SKM-1 treated with dmso at 0.1 percent for 144 hours (cell line): Measurements from ENCODE around the gene CALN1.

Source experiments
- DNase-seq: peaks from one replicate; lab custom pipeline; 2025; ENCODE audit not compliant: unreplicated experiment; lab: John Stamatoyannopoulos, UW

CALN1 gene

DNA sequence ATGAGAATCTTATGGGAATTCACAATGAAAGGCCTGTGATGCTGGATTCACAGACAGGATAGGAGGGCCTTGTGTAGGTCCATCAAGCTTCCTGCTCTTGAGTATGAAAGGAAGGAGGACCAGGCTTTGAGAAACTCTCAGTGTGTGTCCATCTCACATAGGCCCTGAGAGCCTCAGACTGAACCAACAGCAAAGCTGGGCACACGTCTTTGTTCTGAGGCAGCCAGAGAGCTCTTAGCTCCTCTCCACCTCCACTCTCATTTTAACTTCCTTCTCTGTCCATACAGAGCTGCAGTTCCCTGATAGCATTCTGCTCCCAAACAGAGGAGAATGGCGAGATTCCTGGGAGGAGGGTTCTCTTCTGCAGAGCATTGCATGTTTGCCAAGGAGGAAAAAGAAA, 515.6 kb downstream of the CALN1 start:
- DNase-seq: no peak

DNA sequence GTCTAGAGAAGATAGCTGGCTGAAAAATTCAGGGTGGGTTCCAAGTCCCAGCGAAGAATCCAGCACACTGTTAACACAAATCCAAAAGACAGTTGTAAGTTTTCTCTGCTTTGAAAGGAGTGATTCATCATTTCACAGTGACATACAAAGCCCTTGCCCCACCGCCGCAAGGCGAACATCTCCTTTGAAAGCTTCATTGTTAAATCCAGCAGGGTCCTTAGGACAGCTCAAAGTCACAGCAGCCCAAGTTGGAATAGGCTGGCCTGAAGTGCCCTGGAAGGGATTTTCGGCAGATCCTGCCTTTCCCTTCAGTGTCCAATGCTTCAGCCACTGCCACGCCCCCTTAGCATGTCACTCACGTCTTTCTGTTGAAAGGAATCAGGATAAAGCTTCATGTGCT, 526.1 kb downstream of the CALN1 start:
- DNase-seq: no peak

DNA sequence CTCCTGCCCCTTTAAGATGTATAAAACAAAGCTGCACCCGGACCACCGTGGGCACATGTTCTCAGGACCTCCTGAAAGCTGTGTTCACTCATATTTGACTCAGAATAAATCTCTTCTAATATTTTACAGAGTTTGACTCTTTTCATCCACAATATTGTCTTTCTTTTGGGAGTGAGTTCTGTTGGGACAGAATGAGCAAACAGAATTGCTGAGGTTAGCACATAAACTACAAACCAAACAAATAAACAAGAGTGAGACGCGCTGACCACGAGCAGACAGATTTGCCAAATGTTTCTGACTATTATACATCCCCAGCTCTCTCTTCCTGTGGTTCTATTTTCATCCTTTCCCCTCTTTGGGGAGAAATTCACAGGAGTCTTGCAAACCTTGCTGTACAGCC, 526.7 kb downstream of the CALN1 start:
- no peak for DNase-seq

DNA sequence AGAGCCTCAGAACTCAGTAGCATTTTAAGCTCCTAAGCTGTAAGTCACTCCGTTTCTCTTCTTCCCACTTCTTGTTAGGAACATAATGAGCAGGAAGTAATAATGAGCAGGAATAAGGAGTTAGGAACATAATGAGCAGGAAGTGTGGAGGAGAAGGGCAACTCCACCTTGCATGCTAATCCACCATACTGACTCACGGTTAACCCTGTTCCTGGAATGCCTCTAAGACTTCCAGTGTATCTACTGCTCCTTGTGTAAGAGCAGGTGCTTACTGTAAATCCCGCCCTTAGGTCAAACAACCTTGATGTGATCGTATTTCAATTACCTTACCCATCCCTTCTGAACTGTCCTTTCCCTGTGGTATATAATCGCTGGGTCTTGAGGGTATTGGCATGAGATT, 528.7 kb downstream of the CALN1 start:
- DNase-seq: no peak

DNA sequence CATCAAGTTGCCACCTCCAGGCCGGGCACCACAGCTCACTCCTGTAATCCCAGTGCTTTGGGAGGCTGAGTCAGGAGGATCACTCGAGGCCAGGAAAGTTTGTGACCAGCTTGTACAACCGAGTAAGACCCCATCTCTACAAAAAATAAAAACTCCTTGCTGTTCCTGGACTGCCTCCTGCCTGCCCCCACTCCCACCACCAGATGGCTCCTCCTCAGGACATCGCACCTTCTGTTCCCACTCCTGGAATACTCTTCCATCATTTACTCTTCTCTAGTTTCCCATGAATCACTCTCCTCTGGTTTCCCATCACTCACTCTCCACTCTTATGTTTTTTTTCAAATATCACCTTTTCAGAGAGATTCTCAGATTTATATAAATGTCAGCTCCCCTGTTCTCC, 540.7 kb downstream of the CALN1 start:
- no peak for DNase-seq

DNA sequence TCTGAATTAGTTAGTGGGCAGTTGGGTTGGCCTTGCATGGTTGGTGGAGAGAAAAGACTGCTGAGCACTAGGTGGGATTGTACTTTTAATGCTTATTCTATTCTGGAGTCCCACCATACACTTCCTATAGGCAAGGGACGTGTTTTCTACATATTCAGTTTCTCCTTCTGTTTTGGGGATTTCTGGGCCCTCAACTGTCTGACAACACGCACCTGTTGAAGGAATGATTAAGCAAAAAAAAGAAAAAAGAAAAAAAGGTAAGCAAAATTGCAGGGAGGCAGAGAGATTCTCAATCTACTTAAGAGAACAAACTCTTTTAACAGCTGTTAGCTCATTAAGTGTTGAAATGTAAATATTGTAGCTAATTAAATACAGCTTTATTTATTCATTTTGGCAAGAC, 541.3 kb downstream of the CALN1 start:
- DNase-seq: no peak

DNA sequence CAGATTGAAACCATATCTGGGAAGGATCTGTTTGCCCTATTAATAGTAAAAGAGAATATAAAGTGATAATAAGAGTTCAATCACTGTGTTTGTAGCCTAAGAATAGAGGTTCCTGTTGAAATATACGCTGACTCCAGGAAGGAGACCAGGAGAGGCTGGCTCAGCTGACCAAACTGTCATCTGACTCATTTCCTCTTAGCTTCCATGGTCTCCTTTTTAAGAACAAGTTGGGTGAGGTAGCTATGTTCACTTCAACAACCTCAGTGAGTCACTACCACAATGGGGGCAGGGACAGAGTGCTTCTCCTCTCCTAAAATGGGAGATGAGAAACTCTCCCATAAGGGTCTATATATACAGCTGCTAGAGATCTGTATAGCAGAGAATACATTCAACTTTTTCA, 543.3 kb downstream of the CALN1 start:
- no peak for DNase-seq

DNA sequence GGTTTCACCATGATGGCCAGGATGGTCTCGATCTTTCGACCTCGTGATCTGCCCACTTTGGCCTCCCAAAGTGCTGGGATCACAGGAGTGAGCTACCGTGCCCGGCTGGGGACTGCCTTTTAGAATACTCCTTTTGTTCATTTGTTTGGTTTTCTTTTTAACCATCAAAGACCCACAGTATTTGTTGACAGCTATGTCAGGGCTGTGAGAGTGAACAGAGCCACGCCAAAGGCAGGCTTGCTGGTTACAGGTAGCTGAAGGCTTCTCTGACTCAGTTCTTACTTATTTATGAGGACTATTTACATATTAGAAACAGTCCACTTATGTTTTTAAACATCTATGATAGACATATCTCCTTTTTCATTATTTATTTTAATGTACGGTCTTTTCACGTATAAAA, 544.5 kb downstream of the CALN1 start:
- DNase-seq: no peak

DNA sequence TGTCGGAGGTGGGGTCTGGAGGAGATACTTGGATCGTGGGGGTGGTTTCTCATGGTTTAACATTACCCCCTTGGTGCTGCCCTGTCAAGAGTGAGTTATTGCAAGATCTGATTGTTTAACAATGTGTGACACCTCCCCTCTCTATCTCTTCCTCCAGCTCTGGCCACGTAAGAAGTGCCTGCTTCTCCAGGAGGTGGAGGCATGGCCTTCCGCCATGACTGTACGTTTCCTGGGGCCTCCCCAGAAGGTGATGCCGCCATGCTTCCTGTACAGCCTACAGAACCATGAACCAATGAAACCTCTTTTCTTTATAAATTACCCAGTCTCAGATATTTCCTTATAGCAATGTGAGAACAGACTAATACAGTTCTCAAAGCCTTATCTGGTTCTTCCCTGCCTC, 547.0 kb downstream of the CALN1 start:
- no peak for DNase-seq

DNA sequence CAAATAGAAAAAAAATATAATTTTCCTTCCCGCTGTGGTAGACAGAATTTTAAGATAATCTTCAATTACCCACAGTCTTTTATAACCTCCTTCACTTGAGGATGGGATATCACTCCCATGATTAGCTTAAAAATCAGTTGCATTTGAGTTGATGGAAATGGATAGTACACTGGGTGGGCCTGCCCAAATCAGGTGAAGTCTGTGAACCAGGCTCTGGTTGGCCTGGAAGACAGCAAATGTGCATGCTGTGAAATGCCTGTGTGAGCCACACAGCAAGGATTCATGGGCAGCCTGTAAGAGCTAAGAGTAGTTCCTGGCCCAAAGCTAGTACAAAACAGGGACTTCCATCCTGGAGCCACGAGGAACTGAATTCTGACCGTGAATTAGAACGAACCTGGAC, 548.0 kb downstream of the CALN1 start:
- DNase-seq: no peak

DNA sequence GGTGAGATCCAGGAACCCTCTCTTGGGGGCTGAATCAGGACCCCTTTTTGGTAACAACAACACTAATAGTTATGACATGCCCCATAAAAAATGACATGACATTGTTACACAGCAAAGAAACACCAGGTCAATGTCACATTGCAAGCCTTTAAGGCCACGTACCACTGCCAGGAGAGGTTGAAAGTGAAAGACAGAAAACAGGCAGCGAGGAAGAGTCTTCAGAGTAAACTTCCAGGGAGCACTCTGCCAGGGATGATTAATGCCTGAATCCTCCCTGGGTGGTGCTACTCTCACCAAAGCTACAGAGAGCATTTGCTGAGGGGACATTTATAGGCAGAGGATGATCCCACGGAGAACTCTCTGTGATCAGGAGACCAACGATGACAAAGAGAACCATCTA, 551.6 kb downstream of the CALN1 start:
- no peak for DNase-seq

DNA sequence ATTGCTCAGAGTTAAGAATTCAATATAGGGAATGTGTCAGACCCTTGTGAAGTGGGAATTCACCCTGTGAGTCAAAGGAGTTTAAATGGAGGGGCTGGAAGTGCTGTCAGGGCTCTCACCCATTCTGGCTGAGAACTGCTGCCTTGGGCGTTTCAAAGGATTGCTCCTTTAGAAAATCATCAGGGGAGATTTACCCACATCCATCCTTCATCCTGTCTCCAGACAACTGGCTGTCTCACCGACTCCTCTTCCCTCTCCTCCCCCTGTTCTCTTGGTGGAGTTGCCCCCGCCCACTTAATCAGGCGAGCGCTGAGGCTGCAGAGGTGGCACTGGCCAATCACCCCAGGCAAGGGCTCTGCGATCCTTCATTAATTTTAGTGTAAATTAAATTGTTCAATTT, 554.8 kb downstream of the CALN1 start:
- DNase-seq: no peak

DNA sequence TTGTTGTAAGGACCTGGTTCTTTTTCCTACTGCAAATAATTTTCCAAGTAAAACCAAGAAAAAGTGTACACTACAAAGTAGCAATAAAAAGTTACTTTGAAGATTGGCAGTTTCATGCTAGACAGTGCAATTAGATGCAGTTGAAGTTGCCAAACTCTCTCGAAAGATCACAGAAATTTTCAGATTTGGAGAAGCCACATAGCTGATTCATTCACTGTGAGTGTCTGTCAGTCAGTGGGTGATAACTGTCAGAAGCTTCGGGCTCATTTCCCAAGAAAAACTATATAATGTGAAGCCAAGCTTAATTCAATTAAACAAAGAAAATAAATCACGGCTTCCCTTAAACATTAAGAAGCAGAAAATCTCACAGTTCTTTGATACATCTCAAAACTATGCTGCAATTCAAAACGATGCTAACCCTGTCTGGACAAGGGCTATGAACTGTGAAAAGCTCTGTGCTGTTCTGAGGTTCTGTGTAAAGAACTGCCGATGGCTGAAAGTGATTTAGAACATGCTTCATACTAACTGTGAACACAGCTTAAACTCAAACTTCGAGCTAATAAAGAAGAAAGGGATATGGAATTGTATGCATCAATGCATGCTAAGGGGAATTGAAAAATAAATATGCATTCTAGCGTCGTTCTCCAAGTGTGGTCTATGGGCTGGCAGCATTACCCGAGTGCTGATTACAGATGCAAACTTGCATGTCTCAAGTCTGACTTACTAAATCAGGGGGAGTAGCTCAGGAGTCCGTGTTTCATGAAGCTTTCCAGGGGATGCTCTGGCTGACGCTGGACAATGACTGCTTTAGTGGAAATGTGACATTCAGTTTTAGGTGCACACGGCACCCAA, 557.4 kb downstream of the CALN1 start:
- no peak for DNase-seq

DNA sequence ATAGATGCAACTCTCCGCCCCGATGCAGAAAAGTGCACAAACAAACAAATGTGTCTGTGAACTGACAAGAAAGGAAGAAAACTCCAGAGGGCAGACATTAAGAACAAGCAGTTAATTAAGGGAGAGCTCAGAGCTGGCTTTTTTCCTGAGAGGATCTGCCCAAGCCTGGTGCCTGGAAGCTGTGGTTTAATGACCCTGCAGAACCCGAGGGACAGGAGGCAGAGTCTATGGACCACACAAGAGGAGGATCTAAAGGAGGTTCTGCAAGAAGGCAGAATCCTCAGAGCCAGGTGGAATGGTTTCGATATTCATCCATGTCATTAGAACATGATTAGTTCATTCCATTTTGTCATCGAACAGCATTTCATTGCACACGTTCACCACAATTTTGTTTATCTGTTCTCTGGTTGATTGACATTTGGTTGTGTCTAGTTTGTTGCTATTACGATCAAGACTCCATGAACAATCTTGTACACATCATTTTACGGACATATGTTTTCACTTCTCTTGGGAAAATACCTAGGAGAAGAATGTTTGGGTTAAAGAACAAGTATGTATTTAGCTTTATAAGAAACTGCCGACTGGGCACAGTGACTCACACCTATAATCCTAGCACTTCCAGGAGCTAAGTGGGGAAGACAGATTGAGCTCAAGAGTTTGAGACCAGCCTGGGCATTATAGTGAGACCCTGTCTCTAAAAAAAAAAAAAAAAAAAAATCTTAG, 560.2 kb downstream of the CALN1 start:
- no peak for DNase-seq

DNA sequence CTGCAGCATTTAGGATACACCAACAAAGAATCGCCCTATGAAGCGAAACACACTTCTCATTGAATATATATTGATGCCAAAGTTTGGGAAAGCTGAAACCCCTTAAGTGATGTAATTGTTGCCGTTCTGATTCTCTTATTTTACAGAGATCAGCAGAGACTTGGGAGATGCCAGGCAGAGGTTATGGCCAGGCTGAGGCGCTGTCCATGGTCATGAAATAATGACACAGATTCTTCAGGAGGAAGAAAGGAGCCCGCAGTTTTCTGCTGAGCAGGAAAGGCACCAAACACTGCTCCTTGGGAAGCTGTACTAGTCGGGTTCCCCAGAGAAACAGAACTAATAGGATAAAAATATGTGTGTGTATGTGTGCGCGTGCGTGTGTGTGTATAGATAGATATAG, 566.0 kb downstream of the CALN1 start:
- no peak for DNase-seq

DNA sequence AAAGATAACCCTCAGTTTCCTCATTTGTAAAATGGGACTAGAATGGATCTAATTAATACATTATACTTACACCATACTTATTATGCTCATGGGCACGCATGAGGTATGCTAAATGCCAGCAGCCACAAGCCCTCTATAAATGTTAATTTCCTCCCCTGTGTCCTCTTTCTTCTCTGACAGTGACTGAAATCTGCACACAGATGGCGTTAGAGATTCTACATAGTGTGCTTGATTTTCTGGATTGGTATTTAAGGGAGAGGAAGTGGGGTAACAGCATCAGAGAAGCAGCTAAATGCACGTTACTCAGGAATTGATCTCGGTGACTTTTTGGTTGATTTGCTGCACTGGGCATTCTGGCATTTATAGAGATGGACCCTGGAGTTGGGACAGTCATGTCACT, 568.5 kb downstream of the CALN1 start:
- no peak for DNase-seq

DNA sequence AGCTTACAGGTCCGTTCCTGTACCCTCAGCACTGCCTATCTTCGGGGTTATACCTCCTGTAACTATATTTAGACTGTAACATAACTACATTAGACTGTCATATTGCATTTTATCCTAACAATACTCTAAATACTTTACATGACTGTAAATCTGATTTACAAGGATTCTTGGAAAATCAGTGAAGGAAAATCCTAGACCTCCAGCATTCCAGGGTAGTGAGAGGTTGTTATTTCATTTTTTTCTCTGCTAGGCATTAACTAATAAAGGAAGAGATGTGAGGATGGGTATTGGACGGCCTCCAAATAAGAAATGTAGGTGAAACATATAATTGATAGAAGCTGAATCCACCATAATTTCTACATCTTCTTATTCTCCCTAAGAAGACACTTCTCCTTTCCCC, 569.4 kb downstream of the CALN1 start:
- DNase-seq: no peak

DNA sequence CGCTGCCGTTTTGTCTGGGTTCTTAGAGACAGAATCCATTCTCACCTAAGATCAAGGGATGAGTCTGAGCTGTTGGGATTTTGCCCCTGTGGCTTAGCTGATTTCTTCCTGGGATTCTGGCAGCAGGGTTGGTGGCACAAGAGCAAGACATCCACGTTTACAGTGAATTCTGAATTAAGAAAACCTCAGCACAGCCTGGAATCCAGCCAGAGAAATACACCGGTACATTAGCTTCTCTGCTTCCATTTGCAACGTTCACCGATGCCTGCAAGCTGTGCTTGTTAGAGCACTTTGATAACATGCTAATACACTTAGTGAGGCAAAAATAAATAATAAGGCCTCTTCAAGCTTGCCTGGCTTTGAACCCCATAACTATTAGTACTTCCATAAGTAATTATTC, 569.8 kb downstream of the CALN1 start:
- no peak for DNase-seq

DNA sequence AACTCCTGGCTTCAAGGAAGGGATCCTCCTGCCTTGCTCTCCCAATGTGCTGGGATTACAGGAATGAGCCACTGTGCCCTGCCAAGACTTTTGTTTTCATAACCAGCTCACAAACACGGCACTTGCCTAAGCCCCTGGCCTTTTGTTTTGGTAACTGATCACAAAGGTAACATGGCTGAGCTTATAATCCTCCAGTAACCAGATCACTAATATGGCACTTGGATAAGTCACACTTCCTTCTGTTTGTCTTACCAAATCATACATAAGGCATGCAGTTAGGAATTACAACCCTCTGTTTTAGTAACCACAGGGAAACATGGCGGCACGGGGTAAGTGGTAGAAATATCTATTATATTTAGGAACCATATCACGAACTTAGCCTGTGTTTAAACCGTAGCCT, 577.1 kb downstream of the CALN1 start:
- no peak for DNase-seq

DNA sequence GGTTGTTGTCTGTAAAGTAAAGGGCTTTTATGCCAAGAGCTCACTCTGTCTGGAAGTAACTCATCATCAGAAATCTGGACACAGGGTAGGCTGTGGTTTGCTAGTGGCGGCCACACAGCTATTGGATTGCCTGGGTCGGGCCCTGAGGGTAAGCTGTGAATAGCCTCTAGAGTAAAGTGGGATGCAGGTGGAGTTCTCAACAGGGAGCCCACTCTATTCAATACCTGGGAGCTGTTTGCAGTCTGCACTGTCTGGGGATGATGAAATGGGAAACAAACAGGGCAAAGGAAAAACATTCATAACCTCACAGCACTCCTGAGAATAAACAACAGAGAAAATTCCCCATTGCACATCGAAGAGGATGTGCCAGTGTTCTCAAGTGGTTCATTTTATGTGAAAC, 582.6 kb downstream of the CALN1 start:
- no peak for DNase-seq

DNA sequence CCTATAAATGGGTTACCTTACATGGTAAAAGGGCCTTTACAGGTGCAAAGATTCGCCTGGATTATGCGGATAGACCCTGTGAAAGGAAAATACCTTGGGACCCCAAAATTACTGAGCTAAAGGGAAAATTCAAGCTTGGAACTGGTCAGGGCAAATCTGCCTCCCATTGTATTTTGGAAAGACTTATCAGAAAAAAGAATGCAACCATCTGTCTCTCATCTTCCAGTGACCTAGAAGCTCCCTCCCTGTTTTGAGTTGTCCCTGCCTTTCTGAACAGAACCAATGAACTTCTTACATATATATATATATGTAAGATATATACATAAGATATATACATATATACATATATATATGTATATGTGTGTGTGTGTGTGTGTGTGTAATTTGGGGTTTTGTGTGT, 583.8 kb downstream of the CALN1 start:
- no peak for DNase-seq

DNA sequence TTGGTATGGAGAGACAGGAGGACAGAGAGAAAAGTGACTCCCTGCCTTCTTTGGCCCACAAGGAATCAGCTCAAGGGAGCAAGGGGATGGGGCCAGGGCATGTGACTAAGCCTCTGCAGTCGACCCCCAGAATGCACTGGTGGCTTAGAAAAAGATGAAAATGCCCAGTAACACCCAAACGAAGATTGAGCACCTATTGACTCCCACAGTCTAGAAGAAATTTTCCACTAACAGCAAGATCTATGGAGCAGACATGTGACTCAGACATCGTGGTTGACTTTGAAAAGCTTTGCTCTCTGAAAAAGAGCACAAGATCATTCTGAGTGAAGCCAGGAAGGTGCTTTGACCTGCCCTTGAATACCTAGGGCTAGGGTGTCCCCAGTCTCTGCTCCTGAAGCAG, 586.0 kb downstream of the CALN1 start:
- no peak for DNase-seq
